CD4-positive, alpha-beta memory T cell (primary cell): ENCODE measurements around the gene RBKS. TPM values are rescaled to one million over a fixed set of nuclear protein-coding genes. Genes with fewer than 3 reads are reported as not detected.
A peak's percentile ranks its signal among the peaks of the same experiment; 100 is the strongest.

Source experiments
- CTCF ChIA-PET: fragments of 350-600 bp; sonication (Branson Sonifier 250); formaldehyde crosslinking; loops from one replicate; lab custom pipeline; 2021; ENCODE audit warnings: inconsistent platforms; ENCODE audit not compliant: partially characterized antibody; lab: Charles Lee
- POLR2A ChIA-PET: fragments of 350-600 bp; sonication (Branson Sonifier 250); formaldehyde crosslinking; loops from one replicate; lab custom pipeline; 2021; ENCODE audit not compliant: partially characterized antibody; lab: Charles Lee
- DNase-seq, 5 donors: peaks; one replicate each; pipeline versions ENCODE4 v3.0.0 to v3.0.0-alpha.2; 2020 to 2022; ENCODE audit warnings: mixed read lengths in 1 of 5
- H3K27ac ChIP-seq: one replicate; pipeline ENCODE4 v1.7.0; 2013; ENCODE audit warnings: low read depth, low read length
- H3K27me3 ChIP-seq: 2 replicates; pipeline ENCODE4 v1.7.0; 2013; ENCODE audit warnings: mild to moderate bottlenecking, low read length, moderate library complexity; ENCODE audit not compliant: insufficient read depth
- H3K36me3 ChIP-seq: 2 replicates; pipeline ENCODE4 v1.7.0; 2013; ENCODE audit warnings: mild to moderate bottlenecking, low read length, moderate library complexity; ENCODE audit not compliant: insufficient read depth
- H3K4me1 ChIP-seq: 2 replicates; pipeline ENCODE4 v1.7.0; 2013; ENCODE audit warnings: mild to moderate bottlenecking, low read length, moderate library complexity; ENCODE audit not compliant: insufficient read depth
- H3K4me3 ChIP-seq, 2 donors: one replicate each; pipeline ENCODE4 v1.7.0; 2013; ENCODE audit warnings: low read length in 2 of 2, mild to moderate bottlenecking in 1 of 2
- H3K9me3 ChIP-seq, 2 donors: one replicate each; pipeline ENCODE4 v1.7.0; 2013; ENCODE audit warnings: low read length in 2 of 2, control low read depth in 1 of 2; ENCODE audit not compliant: control insufficient read depth in 1 of 2
- H3K27ac Mint-ChIP-seq, 7 donors: one replicate each; pipeline ENCODE4 v1.8.0; 2020 to 2021; ENCODE audit warnings: mixed read lengths in 7 of 7, mild to moderate bottlenecking in 6 of 7, inconsistent platforms in 3 of 7, moderate library complexity in 3 of 7
- H3K27me3 Mint-ChIP-seq, 2 donors: one replicate each; pipeline ENCODE4 v1.8.0; 2020 to 2021; ENCODE audit warnings: mixed read lengths in 2 of 2
- H3K36me3 Mint-ChIP-seq, 2 donors: one replicate each; pipeline ENCODE4 v1.8.0; 2020 to 2021; ENCODE audit warnings: mixed read lengths in 2 of 2, inconsistent platforms in 1 of 2, mild to moderate bottlenecking in 1 of 2
- H3K4me1 Mint-ChIP-seq, 4 donors: one replicate each; pipeline ENCODE4 v1.8.0; 2020 to 2021; ENCODE audit warnings: mixed read lengths in 4 of 4, mild to moderate bottlenecking in 1 of 4
- H3K4me3 Mint-ChIP-seq, 8 donors: one replicate each; pipeline ENCODE4 v1.8.0; 2020 to 2021; ENCODE audit warnings: mixed read lengths in 8 of 8, mild to moderate bottlenecking in 7 of 8, moderate library complexity in 6 of 8, inconsistent platforms in 3 of 8
- H3K9me3 Mint-ChIP-seq, 8 donors: one replicate each; pipeline ENCODE4 v1.8.0; 2020 to 2021; ENCODE audit warnings: mixed read lengths in 8 of 8, mild to moderate bottlenecking in 5 of 8, inconsistent platforms in 3 of 8, moderate library complexity in 1 of 8
- intact Hi-C: fragments of 100-400 bp; cut with micrococcal nuclease; formaldehyde crosslinking; loops from one replicate; pipeline ENCODE4 v1.15.1; 2023
- polyA plus RNA-seq, 2 donors: library from polyadenylated mRNA; unstranded; fragments of 300-500 nt; fragmentation: Illumina TruSeq; gene quantifications; one replicate each; pipeline ENCODE4 v1.2.3, GENCODE V29; 2021
- total RNA-seq, 2 experiments: library from RNA; stranded (reverse); gene quantifications; one replicate each; pipeline ENCODE4 v1.2.3, GENCODE V29; 2021

RBKS gene
- total and polyA plus RNA-seq, 4 experiments from 2014 or later, result 1.2 to 5.9 (median 2.1) TPM

DNA sequence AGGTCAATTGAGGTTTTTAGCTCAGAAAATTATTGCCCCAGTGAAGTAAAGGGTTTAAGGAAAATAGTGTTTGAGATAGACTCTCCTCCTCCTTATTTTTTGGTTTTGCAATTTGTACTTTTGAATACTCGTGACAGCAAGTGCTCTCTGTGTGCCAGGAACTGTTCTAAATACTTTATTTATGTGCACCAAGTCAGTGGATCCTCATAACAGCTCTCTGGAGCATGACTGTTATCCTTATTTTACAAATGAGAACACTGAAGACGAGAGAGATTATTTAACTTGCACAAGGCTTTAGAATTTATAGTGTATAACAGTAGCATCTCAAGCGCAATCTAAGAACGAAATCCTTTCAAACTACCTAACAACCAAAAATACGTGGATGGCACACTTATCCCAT lies 25.0 kb upstream of the RBKS start:
- no peaks in the 10 kb centered on the region for H3K9me3 ChIP-seq
- no peak for DNase-seq
- CTCF ChIA-PET, result interaction anchor here (1.4 kb wide), 1 partner anchor 8 kb away, joined by 5 read pairs; no protein-coding TSS in a partner anchor
- POLR2A ChIA-PET, result no interaction called here
- no peaks in the 10 kb centered on the region for H3K27me3 Mint-ChIP-seq
- peaks cover 8 to 27% (median 15%) of the 10 kb centered on the region in 4 donors for H3K4me1 Mint-ChIP-seq
- no peak overlapping the region for H3K27ac ChIP-seq
- peaks cover 0 to 3% (median 0%) of the 10 kb centered on the region in 8 donors for H3K9me3 Mint-ChIP-seq
- H3K36me3 ChIP-seq, result no peaks in the 10 kb centered on the region
- peaks cover 8% of the 10 kb centered on the region for H3K4me1 ChIP-seq
- H3K4me3 Mint-ChIP-seq, result no peak overlapping the region
- H3K36me3 Mint-ChIP-seq, result peaks cover 11 to 15% of the 10 kb centered on the region in 2 donors
- no peak overlapping the region for H3K27ac Mint-ChIP-seq
- H3K4me3 ChIP-seq, result no peak overlapping the region
- H3K27me3 ChIP-seq, result no peaks in the 10 kb centered on the region
- intact Hi-C loops, result no loop called here

DNA sequence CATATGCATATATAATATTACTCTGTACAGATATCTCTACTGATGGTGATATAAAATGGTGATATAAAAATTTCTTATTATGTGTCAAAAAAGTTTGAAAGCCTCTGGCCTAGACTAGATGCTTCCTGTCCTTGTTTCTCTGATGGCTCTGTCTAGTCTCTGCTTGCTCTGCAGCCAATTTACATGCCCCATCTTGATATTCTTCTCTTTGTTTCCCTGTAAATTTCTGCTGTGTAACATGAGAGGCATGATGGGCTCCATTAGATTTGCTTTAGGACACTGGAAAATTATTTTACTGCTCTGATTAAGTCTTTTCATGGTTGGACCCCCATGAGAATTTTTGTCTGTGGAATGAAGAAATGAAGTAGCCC lies 24.6 kb upstream of the RBKS start:
- Histone ChIP-seq H3K4me3 (no peak overlapping the region), H3K9me3 (no peaks in the 10 kb centered on the region), H3K36me3 (no peaks in the 10 kb centered on the region), H3K27ac (no peak overlapping the region), H3K4me1 (peaks cover 4% of the 10 kb centered on the region), H3K27me3 (no peaks in the 10 kb centered on the region)
- DNase-seq, result no peak
- peaks cover 4 to 23% (median 11%) of the 10 kb centered on the region in 4 donors for H3K4me1 Mint-ChIP-seq
- intact Hi-C loops, result no loop called here
- no peak overlapping the region for H3K27ac Mint-ChIP-seq
- H3K9me3 Mint-ChIP-seq, result peaks cover 0 to 3% (median 0%) of the 10 kb centered on the region in 8 donors
- POLR2A ChIA-PET, result no interaction called here
- no peak overlapping the region for H3K4me3 Mint-ChIP-seq
- CTCF ChIA-PET, result interaction anchor here (1.4 kb wide), 1 partner anchor 9 kb away, joined by 5 read pairs; no protein-coding TSS in a partner anchor
- H3K36me3 Mint-ChIP-seq, result peaks cover 11 to 15% of the 10 kb centered on the region in 2 donors
- H3K27me3 Mint-ChIP-seq, result no peaks in the 10 kb centered on the region

DNA sequence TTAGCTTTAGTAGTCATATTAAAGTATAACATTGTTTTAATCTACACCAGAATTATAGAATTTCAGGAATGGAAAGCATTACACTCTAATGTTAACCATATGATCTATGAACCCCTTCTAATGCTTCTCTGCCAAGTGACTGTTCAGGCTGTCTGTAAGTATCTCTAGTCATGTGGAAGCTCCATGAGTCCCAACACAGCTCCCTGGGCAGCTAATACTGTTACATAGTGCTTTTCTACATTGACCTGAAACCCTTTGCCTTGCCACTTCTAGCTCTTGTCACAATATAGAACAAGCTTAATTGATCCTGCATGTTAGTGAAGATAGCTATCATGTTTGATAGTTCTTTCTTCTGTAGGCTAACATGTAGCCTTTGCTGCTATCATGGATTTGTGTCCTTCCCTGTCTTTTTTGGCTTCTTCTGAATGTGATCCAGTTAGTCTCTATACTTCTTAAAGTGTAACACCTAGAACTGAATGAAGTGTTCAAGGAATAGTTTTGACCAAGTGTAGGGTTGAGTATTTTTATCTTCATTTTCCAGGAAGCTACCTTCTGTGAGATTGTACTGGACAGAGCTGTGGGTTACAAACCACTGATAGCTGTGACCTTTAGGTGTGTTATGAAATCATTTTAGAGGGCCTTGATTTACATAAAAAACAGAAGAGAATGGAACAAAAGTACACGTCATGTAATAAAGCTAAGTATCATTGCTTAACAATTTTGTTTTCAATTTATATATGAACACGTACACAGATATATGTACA lies 24.0 kb upstream of the RBKS start:
- Mint-ChIP-seq H3K27me3 (no peaks in the 10 kb centered on the region), H3K4me1 (peaks cover 4 to 18% (median 11%) of the 10 kb centered on the region in 4 donors), H3K36me3 (peaks cover 14 to 15% of the 10 kb centered on the region in 2 donors), H3K4me3 (no peak overlapping the region), H3K9me3 (peaks cover 0 to 3% (median 0%) of the 10 kb centered on the region in 8 donors), H3K27ac (peak overlapping the region in 5 of 7 donors; percentile 4 to 71 (median 18))
- ChIA-PET CTCF (interaction anchor here (0.6 to 1.4 kb wide), 2 partner anchors 9 to 18 kb away, joined by 3 to 5 read pairs; no protein-coding TSS in a partner anchor), POLR2A (interaction anchor here (0.6 to 0.8 kb wide), 2 partner anchors 34 to 614 kb away, joined by 3 read pairs; no protein-coding TSS in a partner anchor)
- DNase-seq, result no peak
- H3K36me3 ChIP-seq, result no peaks in the 10 kb centered on the region
- no peaks in the 10 kb centered on the region for H3K27me3 ChIP-seq
- no peaks in the 10 kb centered on the region for H3K9me3 ChIP-seq
- no peak overlapping the region for H3K4me3 ChIP-seq
- H3K4me1 ChIP-seq, result no peaks in the 10 kb centered on the region
- intact Hi-C loops, result no loop called here
- no peak overlapping the region for H3K27ac ChIP-seq

DNA sequence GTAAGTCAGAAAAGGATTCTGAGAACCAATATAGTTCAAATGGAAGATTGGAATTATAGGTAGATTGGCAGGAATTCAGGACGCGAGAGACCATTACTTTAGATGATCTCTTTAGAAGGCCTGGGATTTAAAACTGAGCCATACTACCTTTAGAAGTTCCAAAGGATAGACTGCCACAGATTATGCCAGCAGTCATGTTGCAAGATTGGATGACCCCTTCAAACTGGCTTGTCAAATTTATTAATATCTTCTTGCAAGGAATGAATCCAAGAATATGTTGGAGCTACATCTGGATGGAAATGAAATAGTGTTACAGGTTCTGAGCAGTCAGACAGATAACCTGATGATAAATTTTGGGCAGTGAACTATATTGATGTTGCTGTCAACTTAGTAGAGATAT lies 22.3 kb upstream of the RBKS start:
- POLR2A ChIA-PET, result no interaction called here
- Histone ChIP-seq H3K4me3 (no peak overlapping the region), H3K9me3 (no peaks in the 10 kb centered on the region), H3K27me3 (no peaks in the 10 kb centered on the region), H3K36me3 (no peaks in the 10 kb centered on the region), H3K27ac (no peak overlapping the region), H3K4me1 (no peaks in the 10 kb centered on the region)
- Mint-ChIP-seq H3K4me1 (peaks cover 9 to 22% (median 12%) of the 10 kb centered on the region in 4 donors), H3K36me3 (peaks cover 18 to 21% of the 10 kb centered on the region in 2 donors), H3K27ac (peak overlapping the region in 3 of 7 donors; percentile 1 to 66 (median 60)), H3K9me3 (peaks cover 0 to 3% (median 0%) of the 10 kb centered on the region in 8 donors), H3K27me3 (no peaks in the 10 kb centered on the region), H3K4me3 (no peak overlapping the region)
- CTCF ChIA-PET, result no interaction called here
- intact Hi-C loops, result no loop called here
- no peak for DNase-seq

DNA sequence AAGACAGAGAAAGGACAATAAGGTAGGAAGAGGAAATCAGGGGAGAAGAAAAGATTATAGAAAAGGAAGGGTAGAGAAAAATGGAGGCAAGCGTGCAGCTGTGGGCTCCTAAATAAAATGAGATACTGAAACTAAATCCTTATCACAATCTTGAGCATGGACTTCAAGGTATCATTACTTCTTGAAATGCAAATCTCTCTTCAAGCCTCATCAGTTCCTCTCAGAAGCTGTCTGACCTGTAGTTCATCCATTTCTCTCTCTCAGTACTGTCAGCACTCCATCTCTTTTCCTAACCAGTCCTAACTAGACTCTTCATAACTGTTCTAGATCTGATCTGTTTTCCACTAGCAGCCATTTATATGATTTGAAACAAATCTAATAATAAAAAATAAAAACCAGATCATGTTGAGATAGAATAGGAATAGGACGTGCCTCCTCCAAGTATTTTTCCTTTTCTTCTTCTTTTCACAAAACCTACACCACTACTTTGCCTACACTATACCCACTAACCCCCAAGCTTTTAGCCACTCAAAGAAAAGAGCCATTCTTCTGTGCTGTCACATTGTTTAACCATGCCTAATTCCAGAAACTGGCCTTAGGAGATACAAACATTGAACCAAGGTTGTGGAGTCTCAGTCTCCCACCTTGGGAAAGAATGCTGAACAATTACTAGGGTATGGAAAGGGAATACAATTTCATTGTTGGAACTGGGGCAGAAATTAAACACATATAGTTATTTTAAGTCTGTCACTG lies 21.4 kb upstream of the RBKS start:
- intact Hi-C loops, result no loop called here
- H3K9me3 ChIP-seq, result no peaks in the 10 kb centered on the region
- ChIA-PET POLR2A (no interaction called here), CTCF (no interaction called here)
- H3K9me3 Mint-ChIP-seq, result peaks cover 0 to 3% (median 0%) of the 10 kb centered on the region in 8 donors
- peaks cover 9 to 23% (median 13%) of the 10 kb centered on the region in 4 donors for H3K4me1 Mint-ChIP-seq
- no peak overlapping the region for H3K4me3 ChIP-seq
- no peak overlapping the region for H3K4me3 Mint-ChIP-seq
- H3K27ac ChIP-seq, result no peak overlapping the region
- no peaks in the 10 kb centered on the region for H3K27me3 ChIP-seq
- no peaks in the 10 kb centered on the region for H3K4me1 ChIP-seq
- no peaks in the 10 kb centered on the region for H3K36me3 ChIP-seq
- peaks cover 23 to 26% of the 10 kb centered on the region in 2 donors for H3K36me3 Mint-ChIP-seq
- peak overlapping the region in 5 of 7 donors; percentile 17 to 69 (median 34) for H3K27ac Mint-ChIP-seq
- DNase-seq, result no peak
- no peaks in the 10 kb centered on the region for H3K27me3 Mint-ChIP-seq

DNA sequence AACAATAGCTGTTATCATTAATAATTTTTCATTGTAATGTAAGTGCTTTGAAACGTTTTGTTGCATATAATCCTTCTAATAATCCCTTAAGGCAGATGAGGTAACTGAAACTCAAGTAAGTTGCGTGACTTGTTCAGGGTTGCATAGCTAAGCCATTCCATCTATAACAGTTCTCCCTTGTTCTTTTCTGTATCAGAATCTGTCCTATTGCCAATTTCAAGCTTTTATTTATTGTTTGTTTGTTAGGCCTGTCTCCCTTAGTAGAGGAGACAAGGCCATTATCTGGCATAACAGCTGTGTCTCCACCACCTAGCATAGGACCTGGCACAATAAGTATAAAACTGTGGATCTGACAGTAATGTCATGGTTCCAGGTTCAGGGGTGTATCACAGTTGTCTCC lies 19.7 kb upstream of the RBKS start:
- H3K4me1 Mint-ChIP-seq, result peaks cover 12 to 33% (median 17%) of the 10 kb centered on the region in 4 donors
- CTCF ChIA-PET, result no interaction called here

DNA sequence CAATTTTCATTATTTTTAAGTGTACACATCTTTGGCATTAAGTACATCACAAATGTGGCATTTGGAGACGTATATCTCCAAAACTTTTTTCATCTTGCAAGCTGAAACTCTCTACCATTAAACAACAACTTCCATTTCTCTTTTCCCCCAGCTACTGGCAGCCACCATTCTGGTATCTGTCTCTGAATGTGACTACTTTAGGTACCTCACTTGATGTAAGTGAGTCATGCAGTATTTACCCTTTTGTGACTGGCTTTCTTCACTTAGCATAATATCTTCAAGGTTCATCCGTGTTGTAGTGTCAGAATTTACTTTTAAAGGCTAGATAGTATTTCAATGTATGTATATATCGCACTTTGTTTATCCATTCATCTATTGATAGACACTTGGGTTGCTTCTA lies 17.4 kb upstream of the RBKS start:
- Histone ChIP-seq H3K4me3 (no peak overlapping the region), H3K27me3 (no peaks in the 10 kb centered on the region), H3K9me3 (no peaks in the 10 kb centered on the region), H3K4me1 (no peaks in the 10 kb centered on the region), H3K36me3 (no peaks in the 10 kb centered on the region), H3K27ac (no peak overlapping the region)
- H3K27ac Mint-ChIP-seq, result peak overlapping the region in 1 of 7 donors; percentile 46
- DNase-seq, result no peak
- intact Hi-C loops, result no loop called here
- H3K9me3 Mint-ChIP-seq, result peaks cover 0 to 3% (median 0%) of the 10 kb centered on the region in 8 donors
- peaks cover 16 to 32% (median 21%) of the 10 kb centered on the region in 4 donors for H3K4me1 Mint-ChIP-seq
- ChIA-PET POLR2A (no interaction called here), CTCF (no interaction called here)
- no peak overlapping the region for H3K4me3 Mint-ChIP-seq
- no peaks in the 10 kb centered on the region for H3K27me3 Mint-ChIP-seq
- H3K36me3 Mint-ChIP-seq, result peaks cover 50 to 53% of the 10 kb centered on the region in 2 donors

More for the DNA sequence above, 19.7 kb upstream of the RBKS start:
- no peaks in the 10 kb centered on the region for H3K4me1 ChIP-seq
- Mint-ChIP-seq H3K9me3 (peaks cover 0 to 3% (median 0%) of the 10 kb centered on the region in 8 donors), H3K27ac (no peak overlapping the region), H3K27me3 (no peaks in the 10 kb centered on the region), H3K36me3 (peaks cover 38% of the 10 kb centered on the region in 2 donors), H3K4me3 (no peak overlapping the region)
- H3K9me3 ChIP-seq, result no peaks in the 10 kb centered on the region
- H3K27me3 ChIP-seq, result no peaks in the 10 kb centered on the region
- intact Hi-C loops, result no loop called here
- no peaks in the 10 kb centered on the region for H3K36me3 ChIP-seq
- no peak overlapping the region for H3K4me3 ChIP-seq
- POLR2A ChIA-PET, result no interaction called here
- no peak overlapping the region for H3K27ac ChIP-seq
- no peak for DNase-seq
